Measurements from ENCODE around the gene STIM2.

The STIM2 gene

GRCh38 chr4:26905172-26905571 lies 44.5 kb downstream of the STIM2 start:
- H3K4me3 ChIP-seq (replicated peaks in 1 of 2; ENCODE audit: low read depth in 2 of 2, low read length in 2 of 2): no peak overlapping the region
- no peak for DNase-seq (ENCODE audit: low read depth in 2 of 2)
- TF ChIP-seq CTCF (IDR thresholded peaks at IDR 0.05; ENCODE audit: low read depth, low read length): no peak

- DNase-seq (ENCODE audit: low read depth in 2 of 2): peak in 1 of 2 donors; percentile 8
- no peak for TF ChIP-seq CTCF (IDR thresholded peaks at IDR 0.05; ENCODE audit: low read depth, low read length)
- no peak overlapping the region for H3K4me3 ChIP-seq (replicated peaks in 1 of 2; ENCODE audit: low read depth in 2 of 2, low read length in 2 of 2)
Measured at GRCh38 chr4:26907731-26908599, 47.3 kb downstream of the STIM2 start.

- peak; percentile 11 to 15 for DNase-seq (ENCODE audit: low read depth in 2 of 2)
- TF ChIP-seq CTCF (IDR thresholded peaks at IDR 0.05; ENCODE audit: low read depth, low read length): no peak
- no peak overlapping the region for H3K4me3 ChIP-seq (replicated peaks in 1 of 2; ENCODE audit: low read depth in 2 of 2, low read length in 2 of 2)
Measured at GRCh38 chr4:26909369-26909768, 48.7 kb downstream of the STIM2 start.

GRCh38 chr4:26911254-26911653 lies 50.6 kb downstream of the STIM2 start:
- H3K4me3 ChIP-seq (replicated peaks in 1 of 2; ENCODE audit: low read depth in 2 of 2, low read length in 2 of 2): no peak overlapping the region
- TF ChIP-seq CTCF (IDR thresholded peaks at IDR 0.05; ENCODE audit: low read depth, low read length): no peak
- no peak for DNase-seq (ENCODE audit: low read depth in 2 of 2)

GRCh38 chr4:26912069-26912468 lies 51.4 kb downstream of the STIM2 start:
- no peak for TF ChIP-seq CTCF (IDR thresholded peaks at IDR 0.05; ENCODE audit: low read depth, low read length)
- H3K4me3 ChIP-seq (replicated peaks in 1 of 2; ENCODE audit: low read depth in 2 of 2, low read length in 2 of 2): no peak overlapping the region
- no peak for DNase-seq (ENCODE audit: low read depth in 2 of 2)

GRCh38 chr4:26912810-26913209 lies 52.2 kb downstream of the STIM2 start:
- TF ChIP-seq CTCF (IDR thresholded peaks at IDR 0.05; ENCODE audit: low read depth, low read length): no peak
- DNase-seq (ENCODE audit: low read depth in 2 of 2): no peak
- no peak overlapping the region for H3K4me3 ChIP-seq (replicated peaks in 1 of 2; ENCODE audit: low read depth in 2 of 2, low read length in 2 of 2)

Data from cardiac fibroblast (primary cell).